T-helper 9 cell (primary cell): ENCODE data around the gene GABRD.

Source experiments
- DNase-seq: peaks from one replicate; pipeline ENCODE4 v3.0.0-alpha.2; 2020

The GABRD gene

DNA sequence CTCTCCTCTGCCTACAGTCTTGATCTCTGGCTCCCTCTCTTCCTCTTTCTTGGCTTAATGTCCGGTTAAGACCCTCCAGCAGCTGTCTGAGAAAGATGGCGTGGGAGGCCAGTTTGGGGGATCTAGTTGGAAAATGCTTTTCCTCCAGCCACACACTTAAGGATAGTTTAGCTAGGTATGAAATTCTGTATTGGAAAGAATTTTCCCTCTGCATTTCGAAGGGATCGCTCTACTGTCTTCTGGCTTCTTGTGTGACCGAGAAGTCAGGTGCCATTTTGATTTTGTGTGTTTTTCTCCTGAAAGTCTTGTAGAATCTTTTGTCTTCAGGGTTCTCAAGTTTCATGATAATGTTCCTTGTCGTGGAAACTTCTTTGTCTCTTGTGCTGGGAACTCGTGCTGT is 59.0 kb downstream of the GABRD start:
- DNase-seq: no peak

GRCh38 chr1:2079396-2080085 is 60.4 kb downstream of the GABRD start:
- no peak for DNase-seq

GRCh38 chr1:2080140-2080539 is 61.0 kb downstream of the GABRD start:
- no peak for DNase-seq
